ENCODE data around the gene MRGPRD. TPM values are rescaled to one million over a fixed set of nuclear protein-coding genes. Genes with fewer than 3 reads are reported as not detected.

The MRGPRD gene
- total RNA-seq, 1 experiment from 2014 or later: not detected

DNA sequence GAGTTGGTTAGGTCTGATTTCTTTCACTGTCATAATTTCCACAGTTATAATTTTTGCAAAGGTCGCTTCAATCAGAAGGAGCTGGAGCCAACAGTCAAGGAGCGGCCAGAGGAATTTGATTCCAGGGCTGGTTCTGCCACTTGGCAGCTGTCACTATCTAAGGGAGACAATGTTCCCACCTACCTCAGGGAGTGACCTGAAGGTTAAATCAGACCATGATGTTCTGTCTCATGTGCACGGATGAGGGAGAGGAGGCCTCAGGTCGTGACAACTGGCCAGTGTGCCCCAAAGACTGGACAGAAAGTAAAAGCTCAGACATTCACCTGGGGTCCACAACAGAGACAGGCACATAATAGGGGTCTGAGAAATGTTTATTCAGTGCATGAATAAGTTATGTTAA lies 7.6 kb downstream of the MRGPRD start:
- Mint-ChIP-seq H3K36me3 (ENCODE audit: insufficient read depth, unreplicated experiment) (no peaks in the 10 kb centered on the region), H3K27ac (ENCODE audit: unreplicated experiment) (no peak overlapping the region), H3K27me3 (ENCODE audit: unreplicated experiment) (peaks cover 45% of the 10 kb centered on the region), H3K9me3 (ENCODE audit: low read depth, unreplicated experiment) (no peaks in the 10 kb centered on the region), H3K4me3 (ENCODE audit: low read depth, unreplicated experiment) (no peak overlapping the region), H3K4me1 (ENCODE audit: low read depth, unreplicated experiment) (peaks cover 7% of the 10 kb centered on the region)
- no TSS peak for BruUV-seq (replicated peaks)
- no peak for TF ChIP-seq CTCF (IDR thresholded peaks at IDR 0.05; ENCODE audit: unreplicated experiment)
- intact Hi-C loops (cut with micrococcal nuclease; ENCODE audit: unreplicated experiment): no loop called here
- DNase-seq: no peak
- CTCF ChIA-PET: no interaction called here

DNA sequence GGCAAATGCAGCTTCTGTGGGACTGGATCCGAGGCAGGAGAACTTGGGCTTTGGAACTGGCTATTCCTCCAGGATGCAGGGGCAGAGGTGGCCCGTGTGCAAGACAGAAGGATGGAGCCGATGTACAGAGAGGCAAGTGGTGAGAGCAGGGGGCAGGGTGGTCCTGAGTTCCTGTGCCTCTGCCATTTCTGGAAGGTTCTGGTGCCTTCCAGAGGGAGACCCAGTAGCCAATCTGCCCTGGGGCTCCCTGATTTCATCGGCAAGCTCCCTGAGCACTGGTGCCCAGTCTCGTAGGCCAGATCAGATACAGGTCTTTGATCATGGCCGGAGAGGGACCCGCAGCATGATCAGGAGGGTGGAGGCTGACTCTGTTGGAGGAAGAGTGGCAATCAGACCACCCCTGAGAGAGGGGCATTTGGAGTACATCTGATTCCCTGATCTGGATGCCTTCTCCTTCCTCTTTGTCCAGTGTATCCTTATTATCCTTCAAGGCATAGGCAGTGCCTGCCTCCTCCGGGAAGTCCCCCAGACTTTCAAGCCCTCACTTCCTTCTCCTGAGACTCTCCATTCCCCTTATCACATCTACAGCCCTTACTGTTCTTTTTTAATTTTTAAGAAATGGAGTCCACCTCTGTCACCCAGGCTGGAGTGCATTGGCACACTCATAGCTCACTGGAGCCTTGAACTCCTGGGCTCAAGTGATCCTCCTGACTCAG lies 9.7 kb downstream of the MRGPRD start:
- H3K36me3 Mint-ChIP-seq (ENCODE audit: insufficient read depth, unreplicated experiment): no peaks in the 10 kb centered on the region
- TF ChIP-seq CTCF (IDR thresholded peaks at IDR 0.05; ENCODE audit: unreplicated experiment): no peak
- DNase-seq: no peak
- BruUV-seq (replicated peaks): no TSS peak
- H3K27me3 Mint-ChIP-seq (ENCODE audit: unreplicated experiment): peaks cover 63% of the 10 kb centered on the region
- H3K9me3 Mint-ChIP-seq (ENCODE audit: low read depth, unreplicated experiment): no peaks in the 10 kb centered on the region
- CTCF ChIA-PET: no interaction called here
- no peak overlapping the region for H3K4me3 Mint-ChIP-seq (ENCODE audit: low read depth, unreplicated experiment)
- peaks cover 7% of the 10 kb centered on the region for H3K4me1 Mint-ChIP-seq (ENCODE audit: low read depth, unreplicated experiment)
- intact Hi-C loops (cut with micrococcal nuclease; ENCODE audit: unreplicated experiment): no loop called here
- no peak overlapping the region for H3K27ac Mint-ChIP-seq (ENCODE audit: unreplicated experiment)

GRCh38 chr11:68969386-68969785 lies 11.4 kb downstream of the MRGPRD start:
- DNase-seq: no peak
- Mint-ChIP-seq H3K27me3 (ENCODE audit: unreplicated experiment) (peaks cover 68% of the 10 kb centered on the region), H3K36me3 (ENCODE audit: insufficient read depth, unreplicated experiment) (no peaks in the 10 kb centered on the region), H3K9me3 (ENCODE audit: low read depth, unreplicated experiment) (no peaks in the 10 kb centered on the region), H3K4me3 (ENCODE audit: low read depth, unreplicated experiment) (no peak overlapping the region), H3K27ac (ENCODE audit: unreplicated experiment) (no peak overlapping the region), H3K4me1 (ENCODE audit: low read depth, unreplicated experiment) (peaks cover 7% of the 10 kb centered on the region)
- no peak for TF ChIP-seq CTCF (IDR thresholded peaks at IDR 0.05; ENCODE audit: unreplicated experiment)
- CTCF ChIA-PET: no interaction called here
- no TSS peak for BruUV-seq (replicated peaks)
- intact Hi-C loops (cut with micrococcal nuclease; ENCODE audit: unreplicated experiment): no loop called here

DNA sequence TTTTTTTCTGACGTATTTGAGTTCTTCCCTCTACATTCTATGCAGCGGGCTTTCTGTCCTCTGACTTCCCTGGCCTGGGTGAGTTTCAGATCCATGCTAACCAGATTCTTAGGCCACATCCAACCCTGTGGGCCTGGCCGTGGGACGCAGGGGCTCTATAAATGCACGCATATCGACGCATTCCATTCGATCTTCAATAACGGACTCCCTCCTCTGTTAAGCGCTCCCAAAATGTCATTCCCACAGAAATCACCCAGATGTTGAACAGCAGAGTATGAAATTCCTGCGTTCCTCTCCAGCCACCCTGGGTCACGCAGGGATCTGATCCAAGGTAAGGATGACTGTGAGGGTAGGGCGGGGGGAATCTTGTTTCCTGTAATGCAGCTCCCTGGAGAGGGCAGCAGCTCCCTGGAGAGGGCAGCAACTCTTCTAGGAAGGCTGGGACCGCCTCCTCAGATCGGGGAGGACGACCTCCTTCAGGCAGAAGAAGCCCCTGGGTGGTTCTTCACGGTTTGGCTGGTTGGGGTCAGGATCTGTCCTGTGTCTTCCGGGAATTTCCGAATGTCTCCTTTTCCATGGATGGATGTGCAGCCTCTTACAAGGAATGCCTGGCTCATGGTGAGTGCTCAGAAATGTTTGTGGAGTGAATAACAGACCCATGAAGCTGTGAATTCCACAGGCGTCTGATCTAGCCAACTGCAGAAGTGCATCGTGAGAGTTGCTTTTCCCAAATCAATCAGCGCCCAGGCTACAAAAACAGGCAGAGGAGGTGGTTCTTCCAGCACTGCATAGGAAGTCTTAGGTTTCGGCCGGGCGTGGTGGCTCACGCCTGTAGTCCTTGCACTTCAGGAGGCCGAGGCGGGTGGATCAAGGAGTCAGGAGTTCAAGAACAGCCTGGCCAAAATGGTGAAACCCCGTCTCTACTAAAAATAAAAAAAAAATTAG lies 12.2 kb downstream of the MRGPRD start:
- Mint-ChIP-seq H3K27me3 (ENCODE audit: unreplicated experiment) (peaks cover 73% of the 10 kb centered on the region), H3K27ac (ENCODE audit: unreplicated experiment) (no peak overlapping the region), H3K9me3 (ENCODE audit: low read depth, unreplicated experiment) (no peaks in the 10 kb centered on the region), H3K4me1 (ENCODE audit: low read depth, unreplicated experiment) (peaks cover 7% of the 10 kb centered on the region), H3K36me3 (ENCODE audit: insufficient read depth, unreplicated experiment) (no peaks in the 10 kb centered on the region), H3K4me3 (ENCODE audit: low read depth, unreplicated experiment) (no peak overlapping the region)
- intact Hi-C loops (cut with micrococcal nuclease; ENCODE audit: unreplicated experiment): no loop called here
- no TSS peak for BruUV-seq (replicated peaks)
- TF ChIP-seq CTCF (IDR thresholded peaks at IDR 0.05; ENCODE audit: unreplicated experiment): no peak
- CTCF ChIA-PET: no interaction called here
- DNase-seq: no peak

Measured in Calu3 (cell line).